ENCODE measurements around the gene ABCA2.
A peak's percentile ranks its signal among the peaks of the same experiment; 100 is the strongest.

The ABCA2 gene

DNA sequence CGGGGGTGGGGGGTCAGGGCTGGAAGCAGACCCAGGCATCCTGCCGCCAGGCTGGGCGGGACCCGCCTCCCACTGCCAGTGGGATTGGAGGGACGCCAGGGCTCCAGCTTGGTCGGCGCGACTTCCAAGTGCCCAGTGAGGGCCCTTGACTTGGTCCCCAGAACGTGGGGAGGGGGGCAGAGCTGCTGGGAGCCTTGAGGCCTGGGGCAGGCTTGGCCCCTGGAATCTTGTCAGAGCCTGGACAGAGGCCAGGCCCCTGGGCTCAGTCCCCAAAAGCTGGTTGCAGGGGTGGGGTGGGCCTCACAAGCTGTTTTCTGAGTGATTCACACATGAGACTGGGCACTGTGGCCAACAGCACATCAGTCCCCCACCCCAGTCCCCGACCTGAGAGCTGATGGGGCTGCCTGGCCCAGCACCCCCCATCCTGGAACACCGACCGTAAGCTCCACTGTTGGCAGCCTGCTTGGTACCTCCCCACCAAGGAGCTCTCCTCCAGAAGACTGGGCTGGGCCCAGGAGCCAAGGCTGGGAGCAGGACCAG, 32.2 kb downstream of the ABCA2 start:
- Mint-ChIP-seq H3K4me3 (peak overlapping the region; percentile 43), H3K4me1 (peaks cover 67% of the 10 kb centered on the region), H3K27me3 (peaks cover 10% of the 10 kb centered on the region), H3K27ac (peak overlapping the region; percentile 64), H3K36me3 (no peaks in the 10 kb centered on the region), H3K9me3 (no peaks in the 10 kb centered on the region)
- no peak for ATAC-seq

- ATAC-seq: no peak
- peaks cover 10% of the 10 kb centered on the region for H3K27me3 Mint-ChIP-seq
- H3K36me3 Mint-ChIP-seq: no peaks in the 10 kb centered on the region
- H3K9me3 Mint-ChIP-seq: no peaks in the 10 kb centered on the region
- no peak overlapping the region for H3K4me3 Mint-ChIP-seq
- peaks cover 62% of the 10 kb centered on the region for H3K4me1 Mint-ChIP-seq
- no peak overlapping the region for H3K27ac Mint-ChIP-seq
Observed at GRCh38 chr9:136995362-136995761, 32.7 kb downstream of the ABCA2 start.

GRCh38 chr9:136994888-136995230, 33.2 kb downstream of the ABCA2 start:
- peaks cover 57% of the 10 kb centered on the region for H3K4me1 Mint-ChIP-seq
- no peaks in the 10 kb centered on the region for H3K9me3 Mint-ChIP-seq
- H3K4me3 Mint-ChIP-seq: no peak overlapping the region
- ATAC-seq: no peak
- peaks cover 10% of the 10 kb centered on the region for H3K27me3 Mint-ChIP-seq
- no peak overlapping the region for H3K27ac Mint-ChIP-seq
- no peaks in the 10 kb centered on the region for H3K36me3 Mint-ChIP-seq

DNA sequence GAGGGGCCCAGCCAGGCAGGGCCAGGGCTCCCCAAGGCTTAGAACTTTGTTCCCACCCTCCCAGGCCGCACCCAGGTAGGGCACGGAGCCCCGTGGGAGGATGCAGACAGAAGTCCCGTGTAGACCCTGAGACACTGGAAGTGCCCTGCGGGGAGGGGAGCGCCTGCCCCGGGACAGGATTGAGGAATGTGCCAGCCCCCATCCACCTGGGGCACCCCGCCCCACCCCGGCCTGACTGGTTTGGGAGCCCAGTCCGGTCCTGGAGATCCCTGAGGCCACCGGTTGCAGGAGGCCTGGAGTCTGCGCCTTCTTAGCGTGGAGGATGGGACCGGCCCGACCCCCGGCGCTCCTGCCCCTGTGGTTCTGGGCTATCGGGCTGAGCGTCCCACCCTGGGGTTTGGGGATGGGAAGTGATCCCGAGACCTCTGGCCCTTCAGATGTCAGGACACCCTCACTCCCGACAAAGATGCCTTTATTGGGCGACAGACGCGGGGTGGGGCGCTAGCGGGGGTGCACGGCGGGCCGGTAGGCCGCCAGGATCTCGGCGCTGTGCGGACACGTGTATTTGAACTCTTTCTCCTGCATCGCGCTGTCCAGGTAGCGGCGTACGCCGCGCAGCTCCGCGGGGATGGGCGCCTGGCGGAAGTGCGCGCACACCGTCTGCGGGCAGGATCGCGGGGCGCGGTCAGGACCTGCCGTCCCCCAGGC, 33.7 kb downstream of the ABCA2 start:
- no peak overlapping the region for H3K27ac Mint-ChIP-seq
- peaks cover 52% of the 10 kb centered on the region for H3K4me1 Mint-ChIP-seq
- peak overlapping the region; percentile 87 for H3K4me3 Mint-ChIP-seq
- ATAC-seq: no peak
- H3K27me3 Mint-ChIP-seq: peaks cover 10% of the 10 kb centered on the region
- no peaks in the 10 kb centered on the region for H3K36me3 Mint-ChIP-seq
- H3K9me3 Mint-ChIP-seq: no peaks in the 10 kb centered on the region

- H3K27ac Mint-ChIP-seq: peak overlapping the region; percentile 85
- H3K4me3 Mint-ChIP-seq: peak overlapping the region; percentile 87
- H3K36me3 Mint-ChIP-seq: peaks cover 2% of the 10 kb centered on the region
- peaks cover 10% of the 10 kb centered on the region for H3K27me3 Mint-ChIP-seq
- H3K9me3 Mint-ChIP-seq: no peaks in the 10 kb centered on the region
- peaks cover 39% of the 10 kb centered on the region for H3K4me1 Mint-ChIP-seq
- no peak for ATAC-seq
Observed at GRCh38 chr9:136992819-136993369, 35.1 kb downstream of the ABCA2 start.

DNA sequence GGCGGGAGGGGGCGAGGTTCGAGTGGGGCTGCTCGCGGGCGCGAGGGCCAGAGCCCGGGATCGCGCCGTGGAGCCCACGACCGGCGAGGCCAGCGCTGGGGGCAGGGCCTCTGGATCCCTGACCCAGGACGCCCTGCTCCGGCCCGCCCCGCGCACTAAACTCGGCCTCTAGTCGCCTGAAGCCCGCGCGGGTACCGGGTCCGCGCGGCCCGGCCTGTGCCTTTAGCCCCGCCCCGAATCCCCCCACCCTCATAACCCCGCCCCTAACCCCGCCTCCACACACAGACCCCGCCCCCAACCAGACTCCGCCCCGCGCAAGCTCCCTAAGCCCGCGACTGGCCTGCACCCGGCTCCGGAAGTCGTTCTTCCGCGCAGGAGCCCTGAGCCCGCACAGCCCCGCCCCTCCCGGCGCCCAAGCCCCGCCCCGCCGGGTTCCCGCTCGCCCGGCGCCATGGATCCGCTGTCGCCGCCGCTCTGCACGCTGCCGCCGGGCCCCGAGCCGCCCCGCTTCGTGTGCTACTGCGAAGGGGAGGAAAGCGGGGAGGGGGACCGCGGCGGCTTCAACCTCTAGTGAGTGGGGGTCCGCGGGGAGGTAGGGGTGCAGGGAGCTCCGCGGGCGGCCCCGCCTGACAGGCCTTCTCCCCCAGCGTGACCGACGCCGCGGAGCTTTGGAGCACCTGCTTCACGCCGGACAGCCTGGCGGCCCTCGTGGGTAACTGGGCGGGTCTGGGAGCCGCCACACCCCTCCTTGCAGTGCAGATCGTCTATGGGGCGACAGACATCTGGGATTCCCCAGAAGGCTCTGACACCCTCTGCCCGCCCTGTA, 35.8 kb downstream of the ABCA2 start, which contains the start of gene PAXX:
Gene PAXX, plus strand, starts transcription at position 430 of the 826 bp plus-strand sequence. Its CDS starts 22 bp downstream, at position 452.
- H3K4me3 Mint-ChIP-seq: peak within 1 kb of the TSS; percentile 87

GRCh38 chr9:136990242-136990911, 37.7 kb downstream of the ABCA2 start:
- H3K4me3 Mint-ChIP-seq: no peak overlapping the region
- H3K27ac Mint-ChIP-seq: no peak overlapping the region
- peaks cover 18% of the 10 kb centered on the region for H3K4me1 Mint-ChIP-seq

More for the DNA sequence above, 35.8 kb downstream of the ABCA2 start, which contains the start of gene PAXX:
- Mint-ChIP-seq H3K36me3 (peaks cover 5% of the 10 kb centered on the region), H3K4me1 (peaks cover 32% of the 10 kb centered on the region), H3K27ac (peak within 1 kb of the TSS; percentile 85), H3K27me3 (peaks cover 12% of the 10 kb centered on the region), H3K9me3 (no peaks in the 10 kb centered on the region)
- peak; percentile 92 for ATAC-seq

DNA sequence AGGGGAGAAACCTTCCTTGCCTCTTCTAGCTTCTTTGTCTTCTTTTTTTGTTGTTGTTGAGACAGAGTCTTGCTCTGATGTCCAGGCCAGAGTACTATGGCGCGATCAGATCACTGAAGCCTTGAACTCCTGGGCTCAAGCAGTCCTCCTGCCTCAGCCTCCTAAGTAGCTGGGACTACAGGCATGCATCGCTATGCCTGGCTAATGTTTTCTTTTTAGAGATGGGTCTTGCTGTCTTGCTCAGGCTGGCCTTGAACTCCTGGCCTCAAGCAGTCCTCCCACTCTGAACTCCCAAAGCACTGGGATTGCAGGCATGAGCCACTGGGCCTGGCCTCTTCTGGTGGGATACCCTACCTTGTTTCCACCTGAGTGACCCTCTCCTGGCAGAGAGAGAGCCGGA, 39.2 kb downstream of the ABCA2 start:
- Mint-ChIP-seq H3K27me3 (peaks cover 30% of the 10 kb centered on the region), H3K4me1 (peaks cover 15% of the 10 kb centered on the region), H3K36me3 (peaks cover 5% of the 10 kb centered on the region), H3K27ac (no peak overlapping the region), H3K9me3 (no peaks in the 10 kb centered on the region), H3K4me3 (no peak overlapping the region)
- ATAC-seq: no peak

More at GRCh38 chr9:136990242-136990911, 37.7 kb downstream of the ABCA2 start:
- H3K27me3 Mint-ChIP-seq: peaks cover 17% of the 10 kb centered on the region
- H3K9me3 Mint-ChIP-seq: no peaks in the 10 kb centered on the region
- H3K36me3 Mint-ChIP-seq: peaks cover 5% of the 10 kb centered on the region
- ATAC-seq: no peak

GRCh38 chr9:136985853-136986252, 42.2 kb downstream of the ABCA2 start:
- H3K4me1 Mint-ChIP-seq: no peaks in the 10 kb centered on the region
- peaks cover 5% of the 10 kb centered on the region for H3K36me3 Mint-ChIP-seq
- no peak overlapping the region for H3K4me3 Mint-ChIP-seq
- H3K9me3 Mint-ChIP-seq: no peaks in the 10 kb centered on the region
- no peak overlapping the region for H3K27ac Mint-ChIP-seq
- ATAC-seq: no peak
- H3K27me3 Mint-ChIP-seq: peaks cover 60% of the 10 kb centered on the region

- Mint-ChIP-seq H3K36me3 (peaks cover 5% of the 10 kb centered on the region), H3K9me3 (no peaks in the 10 kb centered on the region), H3K4me3 (no peak overlapping the region), H3K4me1 (no peaks in the 10 kb centered on the region), H3K27ac (no peak overlapping the region), H3K27me3 (peaks cover 67% of the 10 kb centered on the region)
- ATAC-seq: peak; percentile 5
Observed at GRCh38 chr9:136985027-136985602, 42.9 kb downstream of the ABCA2 start.

DNA sequence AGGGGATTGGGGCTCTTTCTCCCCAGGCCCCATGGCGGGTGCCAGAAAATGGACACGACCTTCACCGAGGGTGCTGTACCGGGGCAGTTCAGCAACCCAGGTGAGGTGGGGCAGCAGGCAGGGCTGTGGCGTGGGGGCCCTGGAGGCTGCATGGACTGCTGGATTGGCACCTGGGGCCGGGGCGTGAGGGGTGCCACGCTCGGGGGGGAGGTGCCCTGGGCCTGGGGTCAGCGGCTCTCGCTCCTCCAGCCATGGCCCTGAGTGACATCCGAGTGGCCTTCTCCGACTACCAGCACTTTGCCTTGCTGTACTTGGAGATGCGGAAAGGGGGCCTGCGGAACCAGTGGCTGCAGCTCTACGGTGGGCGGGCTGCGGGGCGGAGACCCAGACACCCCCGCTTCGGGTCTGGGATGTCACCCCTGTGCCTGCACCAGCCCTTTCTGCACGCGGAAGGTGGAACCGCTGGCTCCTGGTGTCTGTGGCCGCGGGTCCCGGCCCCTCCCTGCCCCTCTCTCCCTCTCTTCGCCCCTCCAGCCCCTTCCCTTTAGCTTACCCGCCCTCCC, 43.5 kb downstream of the ABCA2 start:
- H3K9me3 Mint-ChIP-seq: no peaks in the 10 kb centered on the region

DNA sequence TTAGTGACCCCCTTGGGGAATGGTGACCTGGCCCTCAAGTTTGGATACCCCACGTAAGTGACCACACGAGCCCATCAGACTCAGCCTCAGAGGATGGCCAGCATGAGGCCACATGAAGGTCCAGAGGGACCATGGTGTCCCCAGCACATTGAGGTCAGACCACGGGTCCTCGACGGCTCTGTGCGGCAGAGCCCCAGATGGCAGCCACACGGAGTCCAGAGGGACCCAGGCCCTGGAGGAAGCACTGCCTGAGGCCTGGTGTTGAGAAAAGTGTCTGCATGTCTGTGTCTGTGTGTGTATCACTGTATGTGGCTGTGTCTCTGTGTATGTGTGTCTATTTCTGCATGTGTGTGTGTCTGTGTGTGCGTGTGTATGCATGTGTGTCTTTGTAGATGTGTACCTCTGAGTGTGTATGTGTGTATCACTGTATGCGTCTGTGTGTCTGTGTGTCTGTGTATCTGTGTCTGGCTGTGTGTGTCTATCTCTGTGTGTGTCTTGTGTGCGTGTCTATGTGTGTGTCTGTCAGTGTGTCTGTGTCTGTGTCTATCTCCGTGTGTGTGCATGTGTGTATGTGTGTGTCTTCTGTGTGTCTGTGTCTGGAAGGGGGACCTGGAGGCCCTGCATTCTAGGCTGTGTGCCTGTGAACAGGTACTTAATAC, 44.3 kb downstream of the ABCA2 start:
- H3K36me3 Mint-ChIP-seq: peaks cover 5% of the 10 kb centered on the region
- H3K9me3 Mint-ChIP-seq: no peaks in the 10 kb centered on the region
- no peak overlapping the region for H3K4me3 Mint-ChIP-seq
- no peak for ATAC-seq
- H3K27ac Mint-ChIP-seq: no peak overlapping the region
- H3K4me1 Mint-ChIP-seq: no peaks in the 10 kb centered on the region
- peaks cover 73% of the 10 kb centered on the region for H3K27me3 Mint-ChIP-seq

More for the DNA sequence above, 43.5 kb downstream of the ABCA2 start:
- H3K4me1 Mint-ChIP-seq: no peaks in the 10 kb centered on the region
- H3K27me3 Mint-ChIP-seq: peaks cover 73% of the 10 kb centered on the region
- ATAC-seq: no peak
- H3K4me3 Mint-ChIP-seq: no peak overlapping the region
- H3K27ac Mint-ChIP-seq: no peak overlapping the region
- H3K36me3 Mint-ChIP-seq: peaks cover 5% of the 10 kb centered on the region

DNA sequence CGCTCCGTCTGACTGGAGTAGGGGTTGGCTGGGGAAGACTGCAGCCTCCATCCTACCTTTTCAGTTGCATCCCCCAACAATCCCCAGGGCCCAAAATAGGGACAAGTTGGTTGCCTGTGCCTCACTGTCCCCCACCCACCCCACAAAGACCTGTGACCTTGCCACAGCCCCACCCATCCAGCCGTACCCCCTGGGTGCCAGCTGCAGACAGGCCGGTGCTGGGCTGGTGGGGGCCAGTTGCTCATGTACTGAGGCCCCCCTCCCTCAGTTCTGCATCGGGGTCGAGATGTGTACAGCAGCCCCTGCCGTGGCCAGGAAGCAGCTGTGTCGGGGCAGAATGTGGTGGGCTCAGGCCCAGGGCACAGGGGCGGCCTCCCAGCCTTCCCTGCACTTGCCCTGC, 44.9 kb downstream of the ABCA2 start:
- no peaks in the 10 kb centered on the region for H3K4me1 Mint-ChIP-seq
- ATAC-seq: no peak
- peaks cover 5% of the 10 kb centered on the region for H3K36me3 Mint-ChIP-seq
- H3K27me3 Mint-ChIP-seq: peaks cover 71% of the 10 kb centered on the region
- no peaks in the 10 kb centered on the region for H3K9me3 Mint-ChIP-seq
- H3K4me3 Mint-ChIP-seq: no peak overlapping the region
- no peak overlapping the region for H3K27ac Mint-ChIP-seq
